Large intestine (tissue), 3 donors: Measurements from ENCODE around the gene CSF1R. TPM values are rescaled to one million over a fixed set of nuclear protein-coding genes. Genes with fewer than 3 reads are reported as not detected.

ENCODE experiments used
- DNase-seq, 2 donors: peaks; one replicate each; pipeline versions ENCODE4 v3.0.0 to v3.0.0-alpha.2; 2013
- H3K27ac ChIP-seq: one replicate; pipeline ENCODE4 v1.5.1; 2013; ENCODE audit warnings: low read length
- H3K27me3 ChIP-seq: 2 replicates; pipeline ENCODE4 v1.6.1; 2013; ENCODE audit warnings: low read length; ENCODE audit not compliant: control insufficient read depth, insufficient read depth
- H3K36me3 ChIP-seq: 2 replicates; pipeline ENCODE4 v1.6.1; 2013; ENCODE audit warnings: low read length; ENCODE audit not compliant: control insufficient read depth, insufficient read depth
- H3K4me1 ChIP-seq: one replicate; pipeline ENCODE4 v1.6.1; 2013; ENCODE audit warnings: low read length; ENCODE audit not compliant: control insufficient read depth, insufficient read depth
- H3K4me3 ChIP-seq: one replicate; pipeline ENCODE4 v1.5.1; 2013; ENCODE audit warnings: low read length
- H3K9me3 ChIP-seq: one replicate; pipeline ENCODE4 v1.6.1; 2013; ENCODE audit warnings: mild to moderate bottlenecking, low read depth, low read length, moderate library complexity; ENCODE audit not compliant: control insufficient read depth
- WGBS: methylation state at CpG from one replicate; pipeline ENCODE4 v1.1.5; 2013; ENCODE audit warnings: low lambda C conversion rate; ENCODE audit not compliant: insufficient coverage; 5-methylcytosine and 5-hydroxymethylcytosine counted together
- polyA plus RNA-seq: library from polyadenylated mRNA; unstranded; fragments of 120-200 nt; gene quantifications from one replicate; pipeline ENCODE4 v1.2.1, GENCODE V29; 2013

Gene CSF1R
- polyA plus RNA-seq, 1 donor = 31.0 TPM

GRCh38 chr5:150113047-150113744 lies 26.8 kb upstream of the CSF1R start:
- DNase-seq = no peak
- no peak overlapping the region for H3K27ac ChIP-seq

GRCh38 chr5:150112201-150113046 lies 26.1 kb upstream of the CSF1R start:
- Histone ChIP-seq H3K27me3 (no peaks in the 10 kb centered on the region), H3K36me3 (peaks cover 4% of the 10 kb centered on the region), H3K4me1 (peaks cover 13% of the 10 kb centered on the region), H3K9me3 (peaks cover 3% of the 10 kb centered on the region), H3K4me3 (no peak overlapping the region), H3K27ac (no peak overlapping the region)
- no peak for DNase-seq
- no CpG with 5 or more reads among the region's 6 CpGs for WGBS

More at GRCh38 chr5:150113047-150113744, 26.8 kb upstream of the CSF1R start:
- WGBS = 77% methylated on average over 3 of the region's 18 CpGs
- H3K4me3 ChIP-seq = no peak overlapping the region
- H3K9me3 ChIP-seq = peaks cover 3% of the 10 kb centered on the region
- peaks cover 4% of the 10 kb centered on the region for H3K36me3 ChIP-seq
- no peaks in the 10 kb centered on the region for H3K27me3 ChIP-seq
- H3K4me1 ChIP-seq = peaks cover 5% of the 10 kb centered on the region

- H3K4me3 ChIP-seq = no peak overlapping the region
- DNase-seq = no peak
- H3K4me1 ChIP-seq = peaks cover 26% of the 10 kb centered on the region
- H3K36me3 ChIP-seq = peaks cover 4% of the 10 kb centered on the region
- no peak overlapping the region for H3K27ac ChIP-seq
- H3K9me3 ChIP-seq = no peaks in the 10 kb centered on the region
- WGBS = no CpG with 5 or more reads among the region's 8 CpGs
- H3K27me3 ChIP-seq = no peaks in the 10 kb centered on the region
Measured at GRCh38 chr5:150111122-150111521, 24.8 kb upstream of the CSF1R start.

- WGBS = no CpG with 5 or more reads among the region's 4 CpGs
- no peaks in the 10 kb centered on the region for H3K27me3 ChIP-seq
- no peak overlapping the region for H3K4me3 ChIP-seq
- no peak overlapping the region for H3K27ac ChIP-seq
- H3K36me3 ChIP-seq = peaks cover 2% of the 10 kb centered on the region
- peaks cover 34% of the 10 kb centered on the region for H3K4me1 ChIP-seq
- DNase-seq = peak in 1 of 2 donors; percentile 37
- H3K9me3 ChIP-seq = no peaks in the 10 kb centered on the region
Measured at GRCh38 chr5:150109921-150110320, 23.6 kb upstream of the CSF1R start.

GRCh38 chr5:150108711-150109514 lies 22.6 kb upstream of the CSF1R start:
- Histone ChIP-seq H3K36me3 (no peaks in the 10 kb centered on the region), H3K4me1 (peaks cover 34% of the 10 kb centered on the region), H3K4me3 (no peak overlapping the region), H3K9me3 (no peaks in the 10 kb centered on the region), H3K27ac (no peak overlapping the region), H3K27me3 (no peaks in the 10 kb centered on the region)
- peak in 1 of 2 donors; percentile 1 for DNase-seq
- WGBS = no CpG with 5 or more reads among the region's 11 CpGs

GRCh38 chr5:150107909-150108447 lies 21.6 kb upstream of the CSF1R start:
- H3K36me3 ChIP-seq = no peaks in the 10 kb centered on the region
- peak; percentile 80 to 88 for DNase-seq
- WGBS = 62% methylated on average over 2 of the region's 4 CpGs
- no peaks in the 10 kb centered on the region for H3K27me3 ChIP-seq
- no peak overlapping the region for H3K4me3 ChIP-seq
- H3K4me1 ChIP-seq = peaks cover 34% of the 10 kb centered on the region
- H3K9me3 ChIP-seq = no peaks in the 10 kb centered on the region
- H3K27ac ChIP-seq = peak overlapping the region; percentile 57

- no peaks in the 10 kb centered on the region for H3K36me3 ChIP-seq
- WGBS = no CpG with 5 or more reads among the region's 4 CpGs
- H3K4me1 ChIP-seq = peaks cover 34% of the 10 kb centered on the region
- no peaks in the 10 kb centered on the region for H3K27me3 ChIP-seq
- DNase-seq = peak; percentile 57 to 77
- peak overlapping the region; percentile 8 for H3K27ac ChIP-seq
- no peak overlapping the region for H3K4me3 ChIP-seq
- H3K9me3 ChIP-seq = no peaks in the 10 kb centered on the region
Measured at GRCh38 chr5:150106674-150107426, 20.5 kb upstream of the CSF1R start.

GRCh38 chr5:150105928-150106615 lies 19.7 kb upstream of the CSF1R start:
- 100% methylated on average over 3 of the region's 7 CpGs for WGBS

GRCh38 chr5:150104550-150104870 lies 18.2 kb upstream of the CSF1R start:
- H3K27ac ChIP-seq = no peak overlapping the region
- no peaks in the 10 kb centered on the region for H3K9me3 ChIP-seq
- no peak for DNase-seq
- H3K4me1 ChIP-seq = peaks cover 34% of the 10 kb centered on the region
- WGBS = no CpG with 5 or more reads among the region's 2 CpGs
- no peaks in the 10 kb centered on the region for H3K27me3 ChIP-seq
- no peak overlapping the region for H3K4me3 ChIP-seq
- H3K36me3 ChIP-seq = no peaks in the 10 kb centered on the region

More at GRCh38 chr5:150105928-150106615, 19.7 kb upstream of the CSF1R start:
- DNase-seq = no peak
- peaks cover 34% of the 10 kb centered on the region for H3K4me1 ChIP-seq
- peak overlapping the region; percentile 8 for H3K27ac ChIP-seq
- H3K36me3 ChIP-seq = no peaks in the 10 kb centered on the region
- H3K9me3 ChIP-seq = no peaks in the 10 kb centered on the region
- no peak overlapping the region for H3K4me3 ChIP-seq
- H3K27me3 ChIP-seq = no peaks in the 10 kb centered on the region
